Peyer's patch (tissue), 4 donors: ENCODE measurements around the gene CYP27B1.

Experiments used
- CTCF ChIP-seq, 6 experiments: fragments of 450-650 bp in 4 of 6; fragments of 200-600 bp in 2 of 6; sonication (generic) in 1 of 6; IDR thresholded peaks; one replicate each; pipeline ENCODE4 v1.5.1; 2017 to 2019; ENCODE audit warnings: antibody characterized with exemption in 6 of 6, mild to moderate bottlenecking in 3 of 6, moderate library complexity in 1 of 6
- POLR2A ChIP-seq, 2 donors: fragments of 450-650 bp; IDR thresholded peaks; one replicate each; pipeline ENCODE4 v1.5.1; 2017; ENCODE audit warnings: antibody characterized with exemption in 2 of 2, mild to moderate bottlenecking in 2 of 2, moderate library complexity in 2 of 2

DNA sequence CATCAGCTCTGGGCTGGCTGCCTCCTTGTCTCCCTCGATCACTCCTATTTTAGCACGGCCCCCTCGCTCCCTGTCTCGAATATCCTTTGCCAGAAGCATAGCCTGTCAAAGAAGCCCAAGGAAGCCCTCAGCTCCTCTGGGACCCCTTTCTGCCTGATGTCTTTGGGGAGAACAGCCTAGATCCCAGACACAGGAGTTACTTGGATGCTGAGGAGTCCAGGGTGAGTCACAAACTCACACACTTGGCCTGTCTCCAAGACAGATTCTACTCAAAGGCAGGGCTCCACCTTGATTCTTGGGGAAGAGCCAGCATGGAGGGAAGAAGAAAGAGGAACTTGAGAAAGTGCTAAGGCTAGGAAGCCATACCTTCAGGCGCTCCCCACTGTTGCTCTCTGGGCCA is 43.6 kb upstream of the CYP27B1 start:
- TF ChIP-seq CTCF (IDR thresholded peaks at IDR 0.05) (no peak), POLR2A (IDR thresholded peaks at IDR 0.05) (no peak)
